ENCODE data around the gene NDUFA9.

GRCh38 chr12:4653257-4653656 is 4.3 kb downstream of the NDUFA9 start:
- TF ChIP-seq CTCF (IDR thresholded peaks at IDR 0.05) (no peak), POLR2A (IDR thresholded peaks at IDR 0.05) (no peak)

Data from prostate gland (tissue), 2 donors.